Testis (tissue), 2 donors: ENCODE data around the gene GUCY1A2.

Experiments
- CTCF ChIP-seq, 3 experiments: fragments of 450-650 bp in 2 of 3; fragments of 200-600 bp in 1 of 3; sonication (generic) in 1 of 3; IDR thresholded peaks; one replicate each; pipeline ENCODE4 v1.5.1; 2016 to 2019; ENCODE audit warnings: antibody characterized with exemption in 3 of 3, mild to moderate bottlenecking in 2 of 3, moderate library complexity in 1 of 3
- POLR2A ChIP-seq: fragments of 450-650 bp; IDR thresholded peaks from one replicate; pipeline ENCODE4 v1.6.1; 2017; ENCODE audit warnings: antibody characterized with exemption, mild to moderate bottlenecking, moderate library complexity

GRCh38 chr11:106939157-106939556 lies 79.1 kb downstream of the GUCY1A2 start:
- no peak for TF ChIP-seq CTCF (IDR thresholded peaks at IDR 0.05)
- no peak for TF ChIP-seq POLR2A
